Stomach (tissue), 9 donors: Measurements from ENCODE around the gene NR6A1. TPM values are rescaled to one million over a fixed set of nuclear protein-coding genes. Genes with fewer than 3 reads are reported as not detected.
A peak's percentile ranks its signal among the peaks of the same experiment; 100 is the strongest.

Experiments used
- DNase-seq, 2 donors: peaks; one replicate each; pipeline versions ENCODE4 v3.0.0 to v3.0.0-alpha.2; 2013 to 2019
- H3K27ac ChIP-seq, 5 donors: fragments of 200-600 bp in 4 of 5; sonication (generic) in 4 of 5; one replicate each; pipeline ENCODE4 v1.5.1; 2013 to 2019; ENCODE audit warnings: mild to moderate bottlenecking in 1 of 5, moderate library complexity in 1 of 5
- H3K27me3 ChIP-seq, 3 donors: fragments of 200-600 bp; sonication (generic); one replicate each; pipeline ENCODE4 v1.5.1; 2017 to 2019; ENCODE audit warnings: mixed run types in 1 of 3
- H3K36me3 ChIP-seq, 4 donors: fragments of 200-600 bp; sonication (generic); 1 replicate in 3 of 4; 2 replicates in 1 of 4; pipeline ENCODE4 v1.5.1; 2016 to 2019
- H3K4me1 ChIP-seq, 4 donors: fragments of 200-600 bp; sonication (generic); one replicate each; pipeline ENCODE4 v1.5.1; 2016 to 2019
- H3K4me3 ChIP-seq, 4 donors: fragments of 200-600 bp; sonication (generic) in 3 of 4; one replicate each; pipeline ENCODE4 v1.5.1; 2016 to 2019; ENCODE audit warnings: mild to moderate bottlenecking in 1 of 4
- H3K9me3 ChIP-seq, 4 donors: fragments of 200-600 bp; sonication (generic); one replicate each; pipeline ENCODE4 v1.5.1; 2016 to 2019
- EP300 ChIP-seq: sonication (generic); formaldehyde crosslinking; IDR thresholded peaks from one replicate; pipeline ENCODE4 v1.6.1; 2017; ENCODE audit warnings: antibody characterized with exemption
- POLR2A ChIP-seq, 4 donors: fragments of 450-650 bp; IDR thresholded peaks; one replicate each; pipeline ENCODE4 v1.6.1; 2016; ENCODE audit warnings: antibody characterized with exemption in 4 of 4, control low read depth in 2 of 4, mild to moderate bottlenecking in 1 of 4, moderate library complexity in 1 of 4
- POLR2AphosphoS5 ChIP-seq, 3 donors: sonication (generic); formaldehyde crosslinking; IDR thresholded peaks; one replicate each; pipeline ENCODE4 v1.6.1; 2016; ENCODE audit warnings: antibody characterized with exemption in 3 of 3
- WGBS, 5 donors: extraction: QIAGEN DNeasy Blood & Tissue Kit in 3 of 5; methylation state at CpG; one replicate each; pipeline versions ENCODE4 v1.1.5 to v1.1.7; 2013 to 2018; 5-methylcytosine and 5-hydroxymethylcytosine counted together
- intact Hi-C: fragments of 100-400 bp; cut with DNase I; formaldehyde crosslinking; loops from one replicate; pipeline ENCODE4 v1.15.1; 2023; ENCODE audit warnings: low total_unique reads
- polyA plus RNA-seq, 3 donors: library from polyadenylated mRNA; stranded (reverse); fragments of 200-250 nt; gene quantifications; one replicate each; pipeline ENCODE4 v1.2.3, GENCODE V29; 2013
- total RNA-seq, 5 donors: library from RNA; depleted of rRNA; stranded (reverse); fragments of >200 nt; gene quantifications; one replicate each; pipeline versions ENCODE4 v1.1.0 to v1.2.3, GENCODE V29; 2014 to 2016
- TF ChIP-seq, protein P1 (sequence below), 7 experiments: fragments of 450-650 bp in 4 of 7; fragments of 200-600 bp in 3 of 7; sonication (generic) in 3 of 7; IDR thresholded peaks; one replicate each; pipeline ENCODE4 v1.5.1; 2016 to 2019; ENCODE audit warnings: antibody characterized with exemption in 7 of 7, control low read depth in 2 of 7, mild to moderate bottlenecking in 1 of 7
- donor health status: healthy with polysubstance abuse.
- donor health status: Bipolar disorder and iron deficiency.
- donor health status: healthy.

NR6A1 gene
- total and polyA plus RNA-seq, 8 donors = 0.15 to 3.2 (median 1.5) TPM; not detected in 1

DNA sequence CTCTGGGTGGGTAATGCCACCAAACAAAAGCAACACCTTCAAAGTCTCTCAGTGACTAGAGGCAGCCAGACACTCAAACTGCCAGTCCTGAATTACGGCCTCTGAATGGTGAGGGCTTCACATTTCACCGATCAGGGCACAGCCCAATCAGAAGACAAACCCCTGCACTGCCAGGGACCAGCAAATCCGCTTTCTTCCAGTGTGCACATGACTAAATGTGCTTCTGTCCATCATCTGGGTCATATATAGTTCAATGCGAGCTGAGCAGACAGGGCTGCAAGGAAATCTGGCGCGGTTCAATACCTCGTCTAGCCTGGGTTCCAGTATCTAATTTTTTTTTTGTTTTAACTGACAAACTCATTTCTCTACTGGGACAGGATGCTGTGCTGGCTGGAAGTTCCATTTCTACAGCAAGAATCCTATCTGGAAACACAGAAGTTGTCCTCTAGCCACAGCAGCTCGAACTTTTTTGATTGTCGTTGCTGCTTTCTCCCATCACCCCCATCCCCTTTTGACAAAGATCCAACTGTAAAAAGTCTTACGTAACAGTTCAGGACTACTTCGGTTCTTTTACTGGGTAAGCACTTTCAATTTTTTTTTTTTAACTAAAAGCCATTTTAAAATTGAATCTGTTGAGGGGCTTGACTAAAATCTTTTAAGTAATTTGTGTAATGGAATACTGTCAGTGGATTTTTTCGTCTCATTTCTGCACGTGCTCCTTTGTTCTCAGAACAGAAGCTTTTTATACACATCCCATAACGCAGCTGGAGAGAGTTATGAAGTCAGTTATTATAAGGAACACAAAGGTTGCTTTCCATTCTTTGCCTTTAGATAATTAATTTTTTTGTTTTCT is 112.7 kb downstream of the NR6A1 start:
- peak; percentile 59 to 96 for DNase-seq
- Histone ChIP-seq H3K36me3 (no peaks in the 10 kb centered on the region), H3K4me3 (peak overlapping the region; percentile 50 to 56 (median 52)), H3K27ac (peak overlapping the region; percentile 0 to 82 (median 74)), H3K27me3 (no peaks in the 10 kb centered on the region), H3K9me3 (no peaks in the 10 kb centered on the region), H3K4me1 (peaks cover 6 to 32% (median 19%) of the 10 kb centered on the region in 4 donors)
- TF ChIP-seq POLR2AphosphoS5 (IDR thresholded peaks at IDR 0.05) = peak in 1 of 3 donors; percentile 76
- TF ChIP-seq, protein P1, sequence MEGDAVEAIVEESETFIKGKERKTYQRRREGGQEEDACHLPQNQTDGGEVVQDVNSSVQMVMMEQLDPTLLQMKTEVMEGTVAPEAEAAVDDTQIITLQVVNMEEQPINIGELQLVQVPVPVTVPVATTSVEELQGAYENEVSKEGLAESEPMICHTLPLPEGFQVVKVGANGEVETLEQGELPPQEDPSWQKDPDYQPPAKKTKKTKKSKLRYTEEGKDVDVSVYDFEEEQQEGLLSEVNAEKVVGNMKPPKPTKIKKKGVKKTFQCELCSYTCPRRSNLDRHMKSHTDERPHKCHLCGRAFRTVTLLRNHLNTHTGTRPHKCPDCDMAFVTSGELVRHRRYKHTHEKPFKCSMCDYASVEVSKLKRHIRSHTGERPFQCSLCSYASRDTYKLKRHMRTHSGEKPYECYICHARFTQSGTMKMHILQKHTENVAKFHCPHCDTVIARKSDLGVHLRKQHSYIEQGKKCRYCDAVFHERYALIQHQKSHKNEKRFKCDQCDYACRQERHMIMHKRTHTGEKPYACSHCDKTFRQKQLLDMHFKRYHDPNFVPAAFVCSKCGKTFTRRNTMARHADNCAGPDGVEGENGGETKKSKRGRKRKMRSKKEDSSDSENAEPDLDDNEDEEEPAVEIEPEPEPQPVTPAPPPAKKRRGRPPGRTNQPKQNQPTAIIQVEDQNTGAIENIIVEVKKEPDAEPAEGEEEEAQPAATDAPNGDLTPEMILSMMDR (IDR thresholded peaks at IDR 0.05) = no peak
- intact Hi-C loops = no loop called here
- 3 to 11% (median 4%) methylated on average over 14 of the region's 14 CpGs for WGBS, 5 donors

DNA sequence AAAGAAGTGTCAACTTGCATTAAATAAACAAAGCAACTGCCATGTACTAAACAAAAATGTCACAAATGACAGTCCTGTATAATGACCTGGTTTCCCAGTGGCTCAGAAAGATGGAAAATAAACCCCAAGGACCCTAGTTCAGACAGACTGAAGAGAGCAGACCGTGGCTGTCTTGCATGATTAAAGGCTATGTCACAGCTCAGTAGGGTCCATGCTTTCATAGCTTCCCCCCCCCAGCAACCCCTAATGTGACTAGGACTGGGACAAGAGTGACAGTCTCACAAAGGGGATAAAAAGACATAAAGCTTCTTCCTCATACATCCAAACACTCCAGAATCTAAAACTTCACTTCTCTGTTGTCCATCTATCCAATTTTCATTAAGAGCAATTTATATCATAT is 113.6 kb downstream of the NR6A1 start:
- no peak for DNase-seq
- no peaks in the 10 kb centered on the region for H3K27me3 ChIP-seq
- intact Hi-C loops = no loop called here
- WGBS, 5 donors = 65 to 81% (median 72%) methylated on average over 1 of the region's 1 CpG
- TF ChIP-seq, protein P1 (IDR thresholded peaks at IDR 0.05) = no peak
- TF ChIP-seq POLR2A (IDR thresholded peaks at IDR 0.05) (no peak), POLR2AphosphoS5 (IDR thresholded peaks at IDR 0.05) (no peak), EP300 (no peak)
- no peak overlapping the region for H3K4me3 ChIP-seq
- peaks cover 6 to 32% (median 19%) of the 10 kb centered on the region in 4 donors for H3K4me1 ChIP-seq
- H3K36me3 ChIP-seq = no peaks in the 10 kb centered on the region
- no peaks in the 10 kb centered on the region for H3K9me3 ChIP-seq
- H3K27ac ChIP-seq = peak overlapping the region in 2 of 5 donors; percentile 74

DNA sequence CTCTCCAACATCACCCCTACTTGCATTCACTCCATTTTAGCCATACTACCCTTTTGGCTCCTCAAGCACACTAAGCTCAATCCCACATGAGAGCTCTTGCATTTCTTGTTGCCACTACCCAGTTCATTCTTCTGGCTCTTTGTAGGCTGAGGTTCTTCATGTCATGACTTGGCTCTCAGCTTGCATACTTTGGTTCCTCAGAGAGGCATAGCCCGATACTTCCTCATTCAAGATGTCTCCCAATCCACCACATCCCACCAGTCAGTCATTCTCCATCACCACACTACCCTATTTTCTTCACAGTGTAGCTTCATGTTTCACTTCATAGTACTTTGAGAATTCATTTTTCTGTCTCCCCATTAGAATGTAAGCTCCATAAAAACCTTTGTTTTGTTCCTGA is 116.7 kb downstream of the NR6A1 start:
- no peaks in the 10 kb centered on the region for H3K9me3 ChIP-seq
- H3K27ac ChIP-seq = no peak overlapping the region
- no peaks in the 10 kb centered on the region for H3K36me3 ChIP-seq
- no peaks in the 10 kb centered on the region for H3K27me3 ChIP-seq
- H3K4me1 ChIP-seq = peaks cover under 1 to 17% (median 7%) of the 10 kb centered on the region in 4 donors
- no peak for DNase-seq
- H3K4me3 ChIP-seq = no peak overlapping the region
- TF ChIP-seq POLR2AphosphoS5 (IDR thresholded peaks at IDR 0.05) (no peak), EP300 (no peak), POLR2A (IDR thresholded peaks at IDR 0.05) (no peak)
- TF ChIP-seq, protein P1 (IDR thresholded peaks at IDR 0.05) = no peak
- intact Hi-C loops = no loop called here
- WGBS, 5 donors = 79 to 96% (median 86%) methylated on average over 1 of the region's 1 CpG

DNA sequence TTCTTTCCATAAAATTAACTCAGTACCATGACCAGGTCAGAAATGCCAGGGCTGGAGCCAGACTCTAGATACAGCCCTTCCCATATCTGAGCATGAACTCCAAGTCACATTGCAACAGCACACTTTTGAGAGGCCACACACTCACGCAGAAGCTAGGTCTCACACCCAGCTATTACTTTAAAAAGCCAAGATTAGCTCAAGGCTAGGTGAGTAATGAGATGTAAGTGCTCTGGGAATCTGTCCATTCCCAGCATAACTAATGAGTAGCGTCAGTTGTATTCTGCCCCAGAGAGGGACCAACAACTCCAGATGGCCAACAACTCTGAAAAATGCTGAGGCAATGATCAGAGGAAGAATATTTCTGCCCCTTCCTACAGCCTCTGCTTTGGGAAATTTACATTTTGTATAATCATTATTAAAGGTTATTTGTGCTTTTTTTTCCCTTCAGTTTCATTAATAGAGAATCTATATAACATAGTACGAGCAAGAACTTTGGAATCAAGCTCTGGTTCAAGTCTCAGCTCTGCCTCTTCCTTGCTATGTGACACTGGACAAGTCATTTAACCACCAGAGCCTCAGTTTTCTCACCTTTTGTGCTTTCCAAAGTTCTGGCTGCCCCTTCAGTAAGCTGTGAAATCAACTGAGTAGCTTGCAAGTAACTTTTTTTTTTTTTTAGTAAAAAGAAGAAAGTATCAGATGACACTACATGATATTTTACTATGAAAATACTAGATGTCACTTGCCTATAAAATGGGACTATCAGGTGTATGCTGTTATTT is 118.3 kb downstream of the NR6A1 start:
- Histone ChIP-seq H3K4me3 (no peak overlapping the region), H3K9me3 (no peaks in the 10 kb centered on the region), H3K27ac (no peak overlapping the region), H3K27me3 (no peaks in the 10 kb centered on the region), H3K36me3 (no peaks in the 10 kb centered on the region), H3K4me1 (peaks cover 0 to 2% (median under 1%) of the 10 kb centered on the region in 4 donors)
- TF ChIP-seq POLR2AphosphoS5 (IDR thresholded peaks at IDR 0.05) = no peak
- TF ChIP-seq POLR2A (IDR thresholded peaks at IDR 0.05) = no peak
- TF ChIP-seq, protein P1 (IDR thresholded peaks at IDR 0.05) = no peak
- no peak for TF ChIP-seq EP300
- intact Hi-C loops = no loop called here
- DNase-seq = peak in 1 of 2 donors; percentile 58
- 78 to 91% (median 88%) methylated on average over 3 of the region's 3 CpGs for WGBS, 5 donors
